ENCODE measurements around the gene WDR3.
A peak's percentile ranks its signal among the peaks of the same experiment; 100 is the strongest.

The WDR3 gene

DNA sequence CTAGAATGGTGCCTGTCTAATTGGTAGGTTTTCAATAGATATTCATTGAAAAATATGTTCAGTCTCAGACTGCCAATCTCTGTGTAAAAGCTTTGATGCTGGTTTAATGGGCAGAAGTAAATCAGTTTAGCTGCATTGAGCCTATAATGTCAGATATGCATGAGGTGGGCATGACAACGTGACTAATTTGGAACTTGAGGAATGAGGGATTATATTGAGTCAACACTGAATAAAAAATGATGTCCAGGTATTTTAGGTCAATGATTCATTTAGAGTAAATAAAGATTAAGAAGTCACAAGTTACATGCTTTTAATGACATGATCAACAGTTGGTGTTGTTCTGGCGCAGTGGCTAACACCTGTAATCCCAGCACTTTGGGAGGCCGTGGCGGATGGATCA lies 3.0 kb downstream of the WDR3 start:
- TF ChIP-seq, protein P1, sequence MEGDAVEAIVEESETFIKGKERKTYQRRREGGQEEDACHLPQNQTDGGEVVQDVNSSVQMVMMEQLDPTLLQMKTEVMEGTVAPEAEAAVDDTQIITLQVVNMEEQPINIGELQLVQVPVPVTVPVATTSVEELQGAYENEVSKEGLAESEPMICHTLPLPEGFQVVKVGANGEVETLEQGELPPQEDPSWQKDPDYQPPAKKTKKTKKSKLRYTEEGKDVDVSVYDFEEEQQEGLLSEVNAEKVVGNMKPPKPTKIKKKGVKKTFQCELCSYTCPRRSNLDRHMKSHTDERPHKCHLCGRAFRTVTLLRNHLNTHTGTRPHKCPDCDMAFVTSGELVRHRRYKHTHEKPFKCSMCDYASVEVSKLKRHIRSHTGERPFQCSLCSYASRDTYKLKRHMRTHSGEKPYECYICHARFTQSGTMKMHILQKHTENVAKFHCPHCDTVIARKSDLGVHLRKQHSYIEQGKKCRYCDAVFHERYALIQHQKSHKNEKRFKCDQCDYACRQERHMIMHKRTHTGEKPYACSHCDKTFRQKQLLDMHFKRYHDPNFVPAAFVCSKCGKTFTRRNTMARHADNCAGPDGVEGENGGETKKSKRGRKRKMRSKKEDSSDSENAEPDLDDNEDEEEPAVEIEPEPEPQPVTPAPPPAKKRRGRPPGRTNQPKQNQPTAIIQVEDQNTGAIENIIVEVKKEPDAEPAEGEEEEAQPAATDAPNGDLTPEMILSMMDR (IDR thresholded peaks at IDR 0.05; ENCODE audit: low read depth, low read length, missing control alignments), result no peak
- no peak for DNase-seq (ENCODE audit: extremely low read depth, low read depth)
- H3K4me3 ChIP-seq (replicated peaks; ENCODE audit: low read depth, low read length), result peak overlapping the region; percentile 98; the same call in 1 of the 2 replicates

GRCh38 chr1:117933769-117934168 lies 4.2 kb downstream of the WDR3 start:
- no peak overlapping the region for H3K4me3 ChIP-seq (replicated peaks; ENCODE audit: low read depth, low read length)
- no peak for DNase-seq (ENCODE audit: extremely low read depth, low read depth)
- TF ChIP-seq, protein P1 (IDR thresholded peaks at IDR 0.05; ENCODE audit: low read depth, low read length, missing control alignments), result no peak

GRCh38 chr1:117942293-117942692 lies 12.8 kb downstream of the WDR3 start:
- TF ChIP-seq, protein P1 (IDR thresholded peaks at IDR 0.05; ENCODE audit: low read depth, low read length, missing control alignments), result no peak
- DNase-seq (ENCODE audit: extremely low read depth, low read depth), result no peak
- no peak overlapping the region for H3K4me3 ChIP-seq (replicated peaks; ENCODE audit: low read depth, low read length)

GRCh38 chr1:117952386-117952785 lies 22.8 kb downstream of the WDR3 start:
- TF ChIP-seq, protein P1 (IDR thresholded peaks at IDR 0.05; ENCODE audit: low read depth, low read length, missing control alignments), result no peak
- DNase-seq (ENCODE audit: extremely low read depth, low read depth), result no peak
- no peak overlapping the region for H3K4me3 ChIP-seq (replicated peaks; ENCODE audit: low read depth, low read length)

GRCh38 chr1:117959364-117959763 lies 29.8 kb downstream of the WDR3 start:
- TF ChIP-seq, protein P1 (IDR thresholded peaks at IDR 0.05; ENCODE audit: low read depth, low read length, missing control alignments), result no peak
- H3K4me3 ChIP-seq (replicated peaks; ENCODE audit: low read depth, low read length), result no peak overlapping the region
- DNase-seq (ENCODE audit: extremely low read depth, low read depth), result peak; percentile 36

DNA sequence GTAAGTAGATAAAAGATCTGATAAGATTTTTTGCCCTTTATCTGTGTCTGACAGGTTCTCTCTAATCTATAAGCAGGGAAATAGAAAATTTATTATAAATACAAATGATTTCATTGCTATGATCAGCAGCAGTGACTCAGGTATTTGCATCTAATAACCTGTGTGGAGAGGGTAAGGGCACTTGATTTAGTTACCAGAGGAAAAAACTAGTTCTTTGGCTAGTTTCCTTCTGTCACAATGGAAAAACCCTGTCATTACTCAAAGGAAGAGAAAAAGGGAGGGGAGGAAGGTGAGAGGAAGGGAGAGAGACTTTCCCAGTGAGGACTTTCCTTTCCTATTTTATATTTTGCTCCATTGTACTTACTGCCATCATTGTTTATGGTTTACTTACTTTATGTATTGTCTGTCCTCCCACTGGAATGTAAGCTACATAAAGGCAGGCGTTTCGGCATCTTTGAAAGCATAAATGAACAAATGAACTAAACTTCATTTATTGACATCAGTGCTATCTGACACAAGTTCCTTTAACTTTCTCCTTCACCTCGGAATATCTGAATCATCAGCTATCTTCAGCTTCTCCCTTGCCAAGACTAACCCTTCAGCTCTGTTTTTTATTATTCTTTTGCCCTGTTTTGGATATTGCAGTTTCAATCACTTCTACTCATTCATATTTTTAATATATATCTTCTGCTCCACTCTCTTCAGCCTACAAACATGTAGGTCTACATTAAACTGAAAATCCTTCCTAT lies 34.9 kb downstream of the WDR3 start:
- TF ChIP-seq, protein P1 (IDR thresholded peaks at IDR 0.05; ENCODE audit: low read depth, low read length, missing control alignments), result no peak
- DNase-seq (ENCODE audit: extremely low read depth, low read depth), result no peak

DNA sequence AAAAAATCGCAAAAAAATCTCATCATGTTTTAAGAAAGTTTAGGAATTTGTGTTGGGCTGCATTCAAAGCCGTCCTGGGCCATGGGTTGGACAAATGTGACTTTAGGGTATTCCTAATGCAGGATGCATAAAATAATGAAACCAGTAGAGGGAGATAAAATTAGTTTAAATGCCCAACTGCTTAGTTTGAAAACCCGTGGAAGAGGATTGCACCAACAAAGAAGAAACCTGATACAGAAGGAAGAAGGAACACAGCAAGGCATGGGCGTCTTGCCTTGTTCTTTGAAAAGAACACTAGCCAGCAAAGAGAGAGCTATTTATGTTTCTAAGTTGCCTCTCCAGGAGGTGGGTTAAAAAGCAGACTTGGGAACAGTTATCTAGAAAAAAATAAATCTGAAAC lies 37.9 kb downstream of the WDR3 start:
- peak; percentile 47 for DNase-seq (ENCODE audit: extremely low read depth, low read depth)
- TF ChIP-seq, protein P1 (IDR thresholded peaks at IDR 0.05; ENCODE audit: low read depth, low read length, missing control alignments), result peak; percentile 16
- no peak overlapping the region for H3K4me3 ChIP-seq (replicated peaks; ENCODE audit: low read depth, low read length)

More for the DNA sequence above, 34.9 kb downstream of the WDR3 start:
- H3K4me3 ChIP-seq (replicated peaks; ENCODE audit: low read depth, low read length), result no peak overlapping the region

Data from HFF-Myc (cell line).